NCI-H524 (cell line): ENCODE measurements around the gene CDH4.

Experiments
- DNase-seq, 2 experiments: peaks; one replicate each; lab custom pipeline; 2025; lab: John Stamatoyannopoulos, UW

The CDH4 gene

GRCh38 chr20:61882716-61883615 is 630.9 kb downstream of the CDH4 start:
- no peak for DNase-seq

GRCh38 chr20:61883857-61884393 is 631.9 kb downstream of the CDH4 start:
- no peak for DNase-seq

- no peak for DNase-seq
Observed at GRCh38 chr20:61884571-61885389, 632.7 kb downstream of the CDH4 start.

GRCh38 chr20:61885759-61886715 is 634.0 kb downstream of the CDH4 start:
- no peak for DNase-seq

- DNase-seq, result peak; percentile 33 to 47
Observed at GRCh38 chr20:61886721-61887595, 634.9 kb downstream of the CDH4 start.

- DNase-seq, result no peak
Observed at GRCh38 chr20:61887596-61888093, 635.6 kb downstream of the CDH4 start.

- no peak for DNase-seq
Observed at GRCh38 chr20:61888101-61888865, 636.2 kb downstream of the CDH4 start.

GRCh38 chr20:61889659-61890058 is 637.6 kb downstream of the CDH4 start:
- DNase-seq, result no peak

GRCh38 chr20:61890210-61890609 is 638.1 kb downstream of the CDH4 start:
- DNase-seq, result no peak

GRCh38 chr20:61891476-61891875 is 639.4 kb downstream of the CDH4 start:
- DNase-seq, result no peak

GRCh38 chr20:61891916-61892649 is 640.0 kb downstream of the CDH4 start:
- DNase-seq, result no peak

GRCh38 chr20:61895016-61895415 is 643.0 kb downstream of the CDH4 start:
- DNase-seq, result no peak

- DNase-seq, result no peak
Observed at GRCh38 chr20:61895686-61896057, 643.6 kb downstream of the CDH4 start.

GRCh38 chr20:61896058-61896961 is 644.2 kb downstream of the CDH4 start:
- DNase-seq, result peak in 1 of 2 experiments; percentile 53

- no peak for DNase-seq
Observed at GRCh38 chr20:61897401-61898295, 645.6 kb downstream of the CDH4 start.

GRCh38 chr20:61898405-61898804 is 646.3 kb downstream of the CDH4 start:
- DNase-seq, result no peak
